ENCODE data around the gene MNX1. TPM values are rescaled to one million over a fixed set of nuclear protein-coding genes. Genes with fewer than 3 reads are reported as not detected.
A peak's percentile ranks its signal among the peaks of the same experiment; 100 is the strongest.

Gene MNX1
- total RNA-seq, 1 donor from 2014 or later, result not detected

DNA sequence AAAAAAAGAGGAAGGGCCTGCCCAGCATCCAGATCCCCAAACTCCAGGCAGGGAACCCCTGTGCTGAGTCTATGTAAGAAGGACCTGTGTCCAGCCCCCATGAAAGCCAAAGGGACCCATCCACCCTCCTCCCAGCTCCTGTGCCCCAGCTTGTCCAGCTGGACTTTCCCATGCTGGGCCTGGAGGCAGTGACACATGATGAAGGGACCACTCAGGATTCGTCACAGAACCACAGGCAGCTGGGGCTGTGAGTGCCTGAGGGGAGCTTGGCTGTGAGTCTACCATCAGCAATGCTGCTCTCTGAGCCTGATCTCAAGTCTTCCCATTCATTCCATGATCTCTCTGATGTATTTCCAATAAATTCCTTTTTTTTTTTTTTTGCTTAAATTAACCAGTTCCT lies 36.2 kb upstream of the MNX1 start:
- no peaks in the 10 kb centered on the region for H3K36me3 Mint-ChIP-seq (ENCODE audit: low read depth, unreplicated experiment)
- no peak overlapping the region for H3K27ac Mint-ChIP-seq (ENCODE audit: unreplicated experiment)
- Histone ChIP-seq H3K27ac (ENCODE audit: low read depth, low read length) (no peak overlapping the region), H3K9ac (ENCODE audit: low read length) (no peak overlapping the region), H3K27me3 (ENCODE audit: insufficient read depth, low read length) (no peaks in the 10 kb centered on the region), H3K36me3 (ENCODE audit: insufficient read depth, low read length) (no peaks in the 10 kb centered on the region), H3K79me2 (ENCODE audit: insufficient read depth, low read length) (no peaks in the 10 kb centered on the region), H2AFZ (ENCODE audit: low read depth, low read length) (no peak overlapping the region), H3K4me2 (ENCODE audit: low read length) (no peak overlapping the region), H3K4me3 (ENCODE audit: insufficient read depth, low read depth, low read length) (no peak overlapping the region), H3K4me1 (ENCODE audit: insufficient read depth, low read length) (peaks cover 11% of the 10 kb centered on the region), H3K9me3 (ENCODE audit: insufficient read depth, low read depth, low read length) (no peaks in the 10 kb centered on the region), H4K20me1 (ENCODE audit: insufficient read depth, low read length) (no peaks in the 10 kb centered on the region)
- H3K9me3 Mint-ChIP-seq (ENCODE audit: unreplicated experiment), result peaks cover 2% of the 10 kb centered on the region
- DNase-seq (ENCODE audit: low read depth) (peak; percentile 23), FAIRE-seq (no peak)
- no peaks in the 10 kb centered on the region for H3K4me1 Mint-ChIP-seq (ENCODE audit: low read depth, unreplicated experiment)
- TF ChIP-seq EZH2 (IDR thresholded peaks at IDR 0.05; ENCODE audit: insufficient read depth, low read length) (no peak), CTCF (IDR thresholded peaks at IDR 0.05; ENCODE audit: insufficient read depth, low read depth, low read length) (no peak)
- peaks cover 27% of the 10 kb centered on the region for H3K27me3 Mint-ChIP-seq (ENCODE audit: low read depth, unreplicated experiment)
- H3K4me3 Mint-ChIP-seq (ENCODE audit: unreplicated experiment), result no peak overlapping the region

- H3K27ac ChIP-seq (ENCODE audit: low read depth, low read length), result no peak overlapping the region
- TF ChIP-seq EZH2 (IDR thresholded peaks at IDR 0.05; ENCODE audit: insufficient read depth, low read length) (no peak), CTCF (IDR thresholded peaks at IDR 0.05; ENCODE audit: insufficient read depth, low read depth, low read length) (no peak)
- FAIRE-seq (no peak), DNase-seq (ENCODE audit: low read depth) (no peak)
- H3K79me2 ChIP-seq (ENCODE audit: insufficient read depth, low read length), result no peaks in the 10 kb centered on the region
- Mint-ChIP-seq H3K27ac (ENCODE audit: unreplicated experiment) (no peak overlapping the region), H3K9me3 (ENCODE audit: unreplicated experiment) (peaks cover 2% of the 10 kb centered on the region), H3K4me1 (ENCODE audit: low read depth, unreplicated experiment) (no peaks in the 10 kb centered on the region), H3K36me3 (ENCODE audit: low read depth, unreplicated experiment) (no peaks in the 10 kb centered on the region), H3K4me3 (ENCODE audit: unreplicated experiment) (no peak overlapping the region), H3K27me3 (ENCODE audit: low read depth, unreplicated experiment) (peaks cover 35% of the 10 kb centered on the region)
- H3K4me2 ChIP-seq (ENCODE audit: low read length), result no peak overlapping the region
- no peaks in the 10 kb centered on the region for H3K36me3 ChIP-seq (ENCODE audit: insufficient read depth, low read length)
- H3K4me1 ChIP-seq (ENCODE audit: insufficient read depth, low read length), result peaks cover 11% of the 10 kb centered on the region
- H3K27me3 ChIP-seq (ENCODE audit: insufficient read depth, low read length), result peaks cover 3% of the 10 kb centered on the region
- no peaks in the 10 kb centered on the region for H4K20me1 ChIP-seq (ENCODE audit: insufficient read depth, low read length)
- H2AFZ ChIP-seq (ENCODE audit: low read depth, low read length), result no peak overlapping the region
- H3K9ac ChIP-seq (ENCODE audit: low read length), result peak overlapping the region; percentile 54
- no peaks in the 10 kb centered on the region for H3K9me3 ChIP-seq (ENCODE audit: insufficient read depth, low read depth, low read length)
- no peak overlapping the region for H3K4me3 ChIP-seq (ENCODE audit: insufficient read depth, low read depth, low read length)
Observed at GRCh38 chr7:157044943-157045660, 34.6 kb upstream of the MNX1 start.

GRCh38 chr7:157044147-157044687 lies 33.8 kb upstream of the MNX1 start:
- Mint-ChIP-seq H3K4me1 (ENCODE audit: low read depth, unreplicated experiment) (no peaks in the 10 kb centered on the region), H3K27me3 (ENCODE audit: low read depth, unreplicated experiment) (peaks cover 33% of the 10 kb centered on the region), H3K36me3 (ENCODE audit: low read depth, unreplicated experiment) (no peaks in the 10 kb centered on the region), H3K9me3 (ENCODE audit: unreplicated experiment) (peaks cover 2% of the 10 kb centered on the region), H3K4me3 (ENCODE audit: unreplicated experiment) (no peak overlapping the region), H3K27ac (ENCODE audit: unreplicated experiment) (no peak overlapping the region)
- peaks cover 11% of the 10 kb centered on the region for H3K4me1 ChIP-seq (ENCODE audit: insufficient read depth, low read length)
- FAIRE-seq, result no peak
- no peaks in the 10 kb centered on the region for H3K79me2 ChIP-seq (ENCODE audit: insufficient read depth, low read length)
- TF ChIP-seq EZH2 (IDR thresholded peaks at IDR 0.05; ENCODE audit: insufficient read depth, low read length) (no peak), CTCF (IDR thresholded peaks at IDR 0.05; ENCODE audit: insufficient read depth, low read depth, low read length) (no peak)
- DNase-seq (ENCODE audit: low read depth), result no peak
- peak overlapping the region; percentile 50 for H3K27ac ChIP-seq (ENCODE audit: low read depth, low read length)
- H3K27me3 ChIP-seq (ENCODE audit: insufficient read depth, low read length), result peaks cover 3% of the 10 kb centered on the region
- H4K20me1 ChIP-seq (ENCODE audit: insufficient read depth, low read length), result no peaks in the 10 kb centered on the region
- H3K9me3 ChIP-seq (ENCODE audit: insufficient read depth, low read depth, low read length), result no peaks in the 10 kb centered on the region
- peak overlapping the region; percentile 54 for H3K9ac ChIP-seq (ENCODE audit: low read length)
- peak overlapping the region; percentile 65 for H3K4me2 ChIP-seq (ENCODE audit: low read length)
- no peaks in the 10 kb centered on the region for H3K36me3 ChIP-seq (ENCODE audit: insufficient read depth, low read length)
- peak overlapping the region; percentile 41 for H2AFZ ChIP-seq (ENCODE audit: low read depth, low read length)
- peak overlapping the region; percentile 25 for H3K4me3 ChIP-seq (ENCODE audit: insufficient read depth, low read depth, low read length)

Data from astrocyte (in vitro differentiated cells and primary cell).